Fibroblast of lung (primary cell): Measurements from ENCODE around the gene FOXQ1. TPM values are rescaled to one million over a fixed set of nuclear protein-coding genes. Genes with fewer than 3 reads are reported as not detected.

Experiments
- DNase-seq, 2 donors: peaks; one replicate each; pipeline versions ENCODE4 v3.0.0 to v3.0.0-alpha.2; 2010; ENCODE audit warnings: low read depth in 2 of 2
- H2AFZ ChIP-seq: 2 replicates; pipeline ENCODE4 v1.5.1; 2012; ENCODE audit warnings: low read length, control low read depth, inconsistent platforms
- H3K27ac ChIP-seq: 2 replicates; pipeline ENCODE4 v1.5.1; 2011; ENCODE audit warnings: low read length, control low read depth; ENCODE audit not compliant: insufficient read depth
- H3K27me3 ChIP-seq: 2 replicates; pipeline ENCODE4 v1.5.1; 2011; ENCODE audit warnings: mild to moderate bottlenecking, low read length; ENCODE audit not compliant: control insufficient read depth, insufficient read depth
- H3K36me3 ChIP-seq: 2 replicates; pipeline ENCODE4 v1.5.1; 2011; ENCODE audit warnings: low read length; ENCODE audit not compliant: control insufficient read depth, insufficient read depth
- H3K4me1 ChIP-seq: 2 replicates; pipeline ENCODE4 v1.5.1; 2011; ENCODE audit warnings: low read length; ENCODE audit not compliant: control insufficient read depth, insufficient read depth; ENCODE audit errors: extremely low read depth
- H3K4me2 ChIP-seq: 2 replicates; pipeline ENCODE4 v1.5.1; 2011; ENCODE audit warnings: low read length, control low read depth; ENCODE audit not compliant: insufficient read depth; ENCODE audit errors: extremely low read depth
- H3K4me3 ChIP-seq, 4 experiments: fragments of 200-600 bp in 1 of 4; sonication (generic) in 1 of 4; replicated peaks in 1 of 4; 2 replicates each; pipeline ENCODE4 v1.5.1; 2011 to 2016; ENCODE audit warnings: low read length in 4 of 4, low read depth in 3 of 4, mild to moderate bottlenecking in 3 of 4, control low read depth in 2 of 4, inconsistent platforms in 1 of 4, mixed read lengths in 1 of 4; ENCODE audit not compliant: insufficient read depth in 1 of 4; ENCODE audit errors: control extremely low read depth in 1 of 4
- H3K79me2 ChIP-seq: 2 replicates; pipeline ENCODE4 v1.5.1; 2012; ENCODE audit warnings: mild to moderate bottlenecking, low read length, inconsistent platforms; ENCODE audit not compliant: control insufficient read depth, insufficient read depth
- H3K9ac ChIP-seq: 2 replicates; pipeline ENCODE4 v1.5.1; 2011; ENCODE audit warnings: mild to moderate bottlenecking, low read length, control low read depth; ENCODE audit not compliant: insufficient read depth
- H3K9me3 ChIP-seq: 2 replicates; pipeline ENCODE4 v1.5.1; 2012; ENCODE audit warnings: low read depth, low read length; ENCODE audit not compliant: control insufficient read depth, insufficient read depth
- H4K20me1 ChIP-seq: 2 replicates; pipeline ENCODE4 v1.5.1; 2011; ENCODE audit warnings: low read length; ENCODE audit not compliant: control insufficient read depth, insufficient read depth; ENCODE audit errors: extremely low read depth
- EZH2 ChIP-seq: IDR thresholded peaks from 2 replicates; pipeline ENCODE4 v1.5.1; 2012; ENCODE audit warnings: low read length, control low read depth, mild to moderate bottlenecking; ENCODE audit errors: missing control alignments
- polyA plus RNA-seq, 2 donors: library from polyadenylated mRNA; depleted of rRNA in 1 of 2; stranded (reverse) in 1 of 2; unstranded in 1 of 2; fragments of >200 nt; gene quantifications; 2 replicates each; pipeline ENCODE4 v1.2.1, GENCODE V29; 2011 to 2012; ENCODE audit warnings: missing spikeins in 1 of 2
- total RNA-seq: library from RNA; depleted of rRNA; stranded (reverse); fragments of >200 nt; gene quantifications from 2 replicates; pipeline ENCODE4 v1.2.1, GENCODE V29; 2014
- TF ChIP-seq, protein P1 (sequence below), 2 donors: IDR thresholded peaks in 1 of 2; conservative IDR thresholded peaks in 1 of 2; 1 replicate in 1 of 2; 2 replicates in 1 of 2; pipeline ENCODE4 v1.5.1; 2011 to 2012; ENCODE audit warnings: low read length in 2 of 2, control low read depth in 1 of 2, inconsistent platforms in 1 of 2, low read depth in 1 of 2, mild to moderate bottlenecking in 1 of 2

Gene FOXQ1
- total and polyA plus RNA-seq, 2 donors (not counting 1 experiment from before 2014, with no cell fraction given): 1.8 to 2.0 TPM

DNA sequence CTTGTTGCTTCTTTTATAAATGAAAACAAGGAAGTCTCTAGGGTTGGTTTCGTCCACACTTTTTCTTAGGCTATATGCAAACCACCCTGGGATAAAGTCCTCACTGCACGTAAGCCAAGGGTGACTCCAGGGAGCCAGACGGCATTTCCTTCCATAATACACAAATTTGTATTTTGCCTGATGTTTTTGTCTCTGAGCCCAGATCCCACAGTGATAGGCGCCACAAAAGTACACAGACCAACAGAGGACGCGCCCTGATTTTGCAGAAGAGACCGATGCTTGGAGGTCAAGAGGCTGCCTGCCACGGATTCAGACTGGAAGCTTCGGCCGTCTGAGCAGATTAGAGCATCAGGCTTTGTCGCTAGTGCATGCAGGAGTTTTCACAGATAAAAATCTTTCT is 22.8 kb downstream of the FOXQ1 start:
- H3K4me1 ChIP-seq: peaks cover 9% of the 10 kb centered on the region
- H3K27me3 ChIP-seq: no peaks in the 10 kb centered on the region
- H3K79me2 ChIP-seq: no peaks in the 10 kb centered on the region
- no peaks in the 10 kb centered on the region for H3K9me3 ChIP-seq
- H2AFZ ChIP-seq: peak overlapping the region; percentile 57
- peak overlapping the region; percentile 21 for H3K27ac ChIP-seq
- peak overlapping the region; percentile 68 for H3K4me2 ChIP-seq
- TF ChIP-seq, protein P1, sequence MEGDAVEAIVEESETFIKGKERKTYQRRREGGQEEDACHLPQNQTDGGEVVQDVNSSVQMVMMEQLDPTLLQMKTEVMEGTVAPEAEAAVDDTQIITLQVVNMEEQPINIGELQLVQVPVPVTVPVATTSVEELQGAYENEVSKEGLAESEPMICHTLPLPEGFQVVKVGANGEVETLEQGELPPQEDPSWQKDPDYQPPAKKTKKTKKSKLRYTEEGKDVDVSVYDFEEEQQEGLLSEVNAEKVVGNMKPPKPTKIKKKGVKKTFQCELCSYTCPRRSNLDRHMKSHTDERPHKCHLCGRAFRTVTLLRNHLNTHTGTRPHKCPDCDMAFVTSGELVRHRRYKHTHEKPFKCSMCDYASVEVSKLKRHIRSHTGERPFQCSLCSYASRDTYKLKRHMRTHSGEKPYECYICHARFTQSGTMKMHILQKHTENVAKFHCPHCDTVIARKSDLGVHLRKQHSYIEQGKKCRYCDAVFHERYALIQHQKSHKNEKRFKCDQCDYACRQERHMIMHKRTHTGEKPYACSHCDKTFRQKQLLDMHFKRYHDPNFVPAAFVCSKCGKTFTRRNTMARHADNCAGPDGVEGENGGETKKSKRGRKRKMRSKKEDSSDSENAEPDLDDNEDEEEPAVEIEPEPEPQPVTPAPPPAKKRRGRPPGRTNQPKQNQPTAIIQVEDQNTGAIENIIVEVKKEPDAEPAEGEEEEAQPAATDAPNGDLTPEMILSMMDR (conservative IDR thresholded peaks at IDR 0.05 in 1 of 2, IDR thresholded peaks at IDR 0.05 in 1 of 2; ENCODE audit: low read depth in 1 of 2, low read length in 2 of 2): no peak
- no peak for TF ChIP-seq EZH2
- no peaks in the 10 kb centered on the region for H3K36me3 ChIP-seq
- no peak overlapping the region for H3K9ac ChIP-seq
- DNase-seq: no peak
- no peaks in the 10 kb centered on the region for H4K20me1 ChIP-seq
- H3K4me3 ChIP-seq: no peak overlapping the region

DNA sequence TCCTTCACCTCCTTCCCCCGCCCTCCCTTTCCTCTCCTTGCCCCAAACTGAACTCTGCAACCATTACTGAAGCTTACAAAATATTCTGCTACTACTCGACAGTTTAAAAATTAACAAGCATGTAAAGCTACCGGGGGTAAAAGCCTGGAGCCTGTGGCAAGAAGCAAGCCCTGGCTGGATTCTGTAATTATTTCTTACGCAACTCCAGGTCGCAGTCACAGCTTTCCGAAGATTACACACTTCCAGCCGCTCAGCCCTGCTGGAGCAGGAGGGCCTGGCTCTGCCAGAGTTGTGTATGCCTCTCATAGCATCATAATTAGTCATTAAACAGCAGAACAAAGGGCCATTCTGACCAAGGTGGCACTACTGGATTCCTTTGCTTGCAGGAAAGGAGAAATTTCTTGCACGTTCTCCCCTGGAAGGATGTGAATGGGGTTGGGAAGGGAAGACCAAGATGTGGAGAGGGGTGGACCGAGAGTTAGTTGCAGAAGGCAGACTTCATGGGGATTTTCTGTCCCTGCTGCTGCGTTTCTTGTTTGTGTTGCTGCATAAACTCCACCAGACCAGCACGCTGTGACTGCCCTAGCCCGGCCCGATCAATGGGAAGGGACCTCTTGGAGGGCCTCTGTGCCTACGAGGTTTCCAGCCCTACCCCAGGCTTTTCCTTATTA is 23.6 kb downstream of the FOXQ1 start:
- H3K27me3 ChIP-seq: no peaks in the 10 kb centered on the region
- no peaks in the 10 kb centered on the region for H3K79me2 ChIP-seq

DNA sequence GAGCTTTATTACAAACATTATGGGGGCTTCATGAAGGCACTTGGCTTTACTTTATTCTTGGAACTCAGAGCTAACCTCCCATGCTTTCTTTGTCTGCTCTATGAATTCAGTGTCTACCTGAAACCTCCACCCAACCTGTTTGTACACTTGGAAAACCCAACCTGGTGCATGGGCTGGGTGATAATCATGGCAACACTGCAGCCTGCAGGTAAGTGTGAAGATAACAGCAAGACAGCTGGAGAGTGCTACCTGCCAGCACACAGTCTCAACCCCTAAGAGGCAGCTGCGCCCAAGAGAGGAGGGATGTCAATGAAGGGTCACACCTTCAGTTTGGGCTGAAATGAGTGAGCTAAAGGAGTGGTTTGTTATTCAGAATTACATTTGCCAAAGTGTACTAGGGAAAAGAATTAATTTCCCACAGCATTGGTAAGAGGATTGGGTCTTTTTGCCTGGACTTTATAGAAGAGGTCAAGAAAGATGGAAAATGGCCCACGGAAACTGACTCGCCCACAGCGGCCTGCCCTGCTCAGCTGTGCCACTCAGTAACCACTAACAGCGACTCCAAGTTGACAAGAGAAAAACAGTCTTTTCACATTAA is 24.4 kb downstream of the FOXQ1 start:
- peaks cover 9% of the 10 kb centered on the region for H3K4me1 ChIP-seq
- no peak overlapping the region for H3K4me2 ChIP-seq
- H2AFZ ChIP-seq: no peak overlapping the region
- H4K20me1 ChIP-seq: no peaks in the 10 kb centered on the region
- no peak overlapping the region for H3K9ac ChIP-seq
- no peaks in the 10 kb centered on the region for H3K9me3 ChIP-seq
- no peak for DNase-seq
- no peaks in the 10 kb centered on the region for H3K79me2 ChIP-seq
- no peak overlapping the region for H3K27ac ChIP-seq
- no peak for TF ChIP-seq EZH2
- TF ChIP-seq, protein P1 (conservative IDR thresholded peaks at IDR 0.05 in 1 of 2, IDR thresholded peaks at IDR 0.05 in 1 of 2; ENCODE audit: low read depth in 1 of 2, low read length in 2 of 2): peak in 1 of 2 donors; percentile 9
- no peak overlapping the region for H3K4me3 ChIP-seq
- H3K36me3 ChIP-seq: no peaks in the 10 kb centered on the region
- H3K27me3 ChIP-seq: no peaks in the 10 kb centered on the region

More for the DNA sequence above, 23.6 kb downstream of the FOXQ1 start:
- no peak for TF ChIP-seq EZH2
- TF ChIP-seq, protein P1 (conservative IDR thresholded peaks at IDR 0.05 in 1 of 2, IDR thresholded peaks at IDR 0.05 in 1 of 2; ENCODE audit: low read depth in 1 of 2, low read length in 2 of 2): no peak
- Histone ChIP-seq H3K36me3 (no peaks in the 10 kb centered on the region), H3K9ac (no peak overlapping the region), H4K20me1 (no peaks in the 10 kb centered on the region), H3K4me3 (no peak overlapping the region), H2AFZ (no peak overlapping the region), H3K4me2 (peak overlapping the region; percentile 68), H3K9me3 (no peaks in the 10 kb centered on the region), H3K27ac (no peak overlapping the region), H3K4me1 (peaks cover 9% of the 10 kb centered on the region)
- DNase-seq: peak; percentile 91 to 92
